GM12878 (cell line): Measurements from ENCODE around the gene SYNPR. TPM values are rescaled to one million over a fixed set of nuclear protein-coding genes. Genes with fewer than 3 reads are reported as not detected.

Experiments
- ATAC-seq: fragments of 200-7000 bp; cut with Tn5 transposase; 3 replicates; pipeline ENCODE4 v1.9.1; 2020; ENCODE audit warnings: mild to moderate bottlenecking, moderate library complexity
- BruUV-seq: library from RNA; stranded (reverse); fragments of 400-500 nt; replicated peaks from 2 replicates; lab custom pipeline; 2021; lab: Mats Ljungman, UMichigan
- CTCF ChIA-PET: fragments of 300-600 bp; sonication (Branson Sonifier 250); formaldehyde crosslinking; extraction: SDS; loops from one replicate; lab custom pipeline; 2021; ENCODE audit warnings: inconsistent platforms; lab: Yijun Ruan, JAX
- POLR2A ChIA-PET: fragments of 350-600 bp; formaldehyde crosslinking; extraction: SDS; loops from one replicate; lab custom pipeline; 2021; ENCODE audit warnings: inconsistent platforms; lab: Charles Lee
- RAD21 ChIA-PET: fragments of 300-600 bp; sonication (Branson Sonifier 250); formaldehyde crosslinking; loops from one replicate; lab custom pipeline; 2023; ENCODE audit warnings: antibody characterized with exemption; ENCODE audit not compliant: unreplicated experiment; lab: Charles Lee
- SMC1A ChIA-PET: fragments of 300-600 bp; sonication (Branson Sonifier 250); formaldehyde crosslinking; loops from one replicate; lab custom pipeline; 2023; ENCODE audit not compliant: unreplicated experiment, uncharacterized antibody; lab: Charles Lee
- DNase-seq: peaks from one replicate; pipeline ENCODE4 v3.0.0-alpha.2; 2011; ENCODE audit warnings: low read depth, low spot score
- FAIRE-seq: peaks from 3 replicates; lab custom pipeline; 2011; peaks lifted over from hg19 to GRCh38; lab: Jason Lieb, UNC
- H2AFZ ChIP-seq: 2 replicates; pipeline ENCODE4 v1.6.0; 2011; ENCODE audit warnings: low read depth, low read length, control low read depth; ENCODE audit not compliant: control insufficient read depth
- H3K27ac ChIP-seq: 2 replicates; pipeline ENCODE4 v1.5.1; 2011; ENCODE audit warnings: control low read depth; ENCODE audit not compliant: control insufficient read depth, insufficient read depth
- H3K27me3 ChIP-seq, 2 experiments: replicated peaks in 1 of 2; 2 replicates each; pipeline versions ENCODE4 v1.6.0 to v1.6.1; 2011; ENCODE audit warnings: low read length in 1 of 2; ENCODE audit not compliant: control insufficient read depth in 2 of 2, insufficient read depth in 2 of 2
- H3K36me3 ChIP-seq, 2 experiments: 2 replicates each; pipeline ENCODE4 v1.5.1; 2011; ENCODE audit warnings: low read length in 1 of 2; ENCODE audit not compliant: control insufficient read depth in 2 of 2, insufficient read depth in 2 of 2
- H3K4me1 ChIP-seq: 2 replicates; pipeline ENCODE4 v1.6.1; 2011; ENCODE audit warnings: mild to moderate bottlenecking, low read length, moderate library complexity, mixed read lengths; ENCODE audit not compliant: control insufficient read depth, insufficient read depth
- H3K4me2 ChIP-seq: 2 replicates; pipeline ENCODE4 v1.6.0; 2011; ENCODE audit warnings: control low read depth; ENCODE audit not compliant: control insufficient read depth, insufficient read depth
- H3K4me3 ChIP-seq: fragments of 200-600 bp; sonication (generic); 2 replicates; pipeline ENCODE4 v1.5.1; 2016
- H3K79me2 ChIP-seq: 2 replicates; pipeline ENCODE4 v1.6.0; 2011; ENCODE audit warnings: low read length; ENCODE audit not compliant: control insufficient read depth, insufficient read depth
- H3K9ac ChIP-seq: 2 replicates; pipeline ENCODE4 v1.8.0; 2011; ENCODE audit warnings: low read length, control low read depth, mixed read lengths; ENCODE audit not compliant: control insufficient read depth, insufficient read depth
- H3K9me3 ChIP-seq: replicated peaks from 3 replicates; pipeline ENCODE4 v1.5.1; 2011; ENCODE audit warnings: mild to moderate bottlenecking, low read length; ENCODE audit not compliant: control insufficient read depth, insufficient read depth
- H4K20me1 ChIP-seq: 2 replicates; pipeline ENCODE4 v1.6.0; 2011; ENCODE audit not compliant: control insufficient read depth, insufficient read depth
- BMI1 ChIP-seq: fragments of 450-650 bp; IDR thresholded peaks from 2 replicates; pipeline ENCODE4 v1.6.1; 2016; ENCODE audit warnings: mild to moderate bottlenecking, moderate library complexity, borderline replicate concordance
- ELK1 ChIP-seq: IDR thresholded peaks from 2 replicates; pipeline ENCODE4 v1.6.1; 2012; ENCODE audit warnings: low read depth, low read length, improper control_type of control experiment
- FOS ChIP-seq: IDR thresholded peaks from 3 replicates; pipeline ENCODE4 v1.6.1; 2011; ENCODE audit warnings: borderline replicate concordance; ENCODE audit not compliant: insufficient read length; ENCODE audit errors: extremely low read depth
- FOXM1 ChIP-seq: IDR thresholded peaks from 2 replicates; pipeline ENCODE4 v1.6.1; 2012; ENCODE audit warnings: low read depth, mild to moderate bottlenecking, inconsistent platforms, low read length, moderate library complexity
- IRF5 ChIP-seq: fragments of 450-650 bp; IDR thresholded peaks from 2 replicates; pipeline ENCODE4 v1.6.1; 2017; ENCODE audit warnings: borderline replicate concordance
- NFYA ChIP-seq: IDR thresholded peaks from 2 replicates; pipeline ENCODE4 v1.6.1; 2011; ENCODE audit warnings: low read depth, mild to moderate bottlenecking, low read length, improper control_type of control experiment, borderline replicate concordance
- NR2C2 ChIP-seq: IDR thresholded peaks from 2 replicates; pipeline ENCODE4 v1.6.1; 2011; ENCODE audit warnings: borderline replicate concordance, low read depth; ENCODE audit not compliant: control insufficient read depth, insufficient read length
- NRF1 ChIP-seq: conservative IDR thresholded peaks from 2 replicates; pipeline ENCODE4 v1.6.1; 2011; ENCODE audit warnings: mild to moderate bottlenecking, low read depth, low read length, improper control_type of control experiment
- REST ChIP-seq: IDR thresholded peaks from 2 replicates; pipeline ENCODE4 v1.6.1; 2012; ENCODE audit warnings: mild to moderate bottlenecking, low read depth, low read length
- TBL1XR1 ChIP-seq: IDR thresholded peaks from 2 replicates; pipeline ENCODE4 v1.6.1; 2012; ENCODE audit warnings: low read depth, low read length, improper control_type of control experiment
- ZNF384 ChIP-seq: IDR thresholded peaks from 2 replicates; pipeline ENCODE4 v1.6.1; 2012; ENCODE audit warnings: low read depth, mild to moderate bottlenecking, low read length, improper control_type of control experiment, borderline replicate concordance
- WGBS: methylation state at CpG from one replicate; pipeline ENCODE4 v1.1.6; 2016; ENCODE audit warnings: low lambda C conversion rate; ENCODE audit not compliant: insufficient replicate concordance, insufficient coverage; ENCODE audit errors: missing lambda C conversion rate; 5-methylcytosine and 5-hydroxymethylcytosine counted together
- in situ Hi-C: fragments of 300-500 bp; cut with MboI; formaldehyde crosslinking; loops from 9 replicates; pipeline ENCODE4 v1.14.3; 2018; ENCODE audit warnings: mixed read lengths
- intact Hi-C: fragments of 100-400 bp; cut with micrococcal nuclease; formaldehyde crosslinking; loops from one replicate; pipeline ENCODE4 v1.14.2; 2022; ENCODE audit not compliant: unreplicated experiment
- polyA plus RNA-seq, 11 experiments: library from polyadenylated mRNA; depleted of rRNA in 4 of 11; unstranded in 6 of 11; stranded (reverse) in 5 of 11; fragments of >200 nt; fragmentation: Nextera tagmentation in 4 of 11; fragmentation: Illumina TruSeq in 1 of 11; extraction: Ambion mirVana in 4 of 11; extraction: Trizol in 1 of 11; gene quantifications; 1 replicate in 1 of 11; 2 replicates in 10 of 11; pipeline versions ENCODE4 v1.2.1 to v1.2.3, GENCODE V29; 2011 to 2016; ENCODE audit warnings: inconsistent platforms in 2 of 11, missing spikeins in 2 of 11, low read depth in 1 of 11
- total RNA-seq, 4 experiments: library from RNA; depleted of rRNA in 3 of 4; stranded (reverse); fragments of >200 nt in 3 of 4; fragmentation: Illumina TruSeq in 1 of 4; extraction: Trizol in 1 of 4; gene quantifications; 2 replicates each; pipeline versions ENCODE4 v1.2.1 to v1.2.3, GENCODE V29; 2013 to 2021

SYNPR gene
- total and polyA plus RNA-seq, 10 of the 15 experiments (the other 5 are each of a cell fraction or from before 2014, with no cell fraction given), result not detected

- TF ChIP-seq IRF5 (no peak), FOS (no peak), REST (no peak), ZNF384 (no peak)
- TF ChIP-seq, all 136 proteins: peak for 0
Measured at GRCh38 chr3:63295806-63296205, 17.7 kb downstream of the SYNPR start (continued).

- SMC1A ChIA-PET, result no interaction called here
- Histone ChIP-seq H3K9ac (no peak overlapping the region), H3K27me3 (no peaks in the 10 kb centered on the region), H3K27ac (no peak overlapping the region), H2AFZ (no peak overlapping the region), H3K4me3 (no peak overlapping the region), H3K79me2 (no peaks in the 10 kb centered on the region), H4K20me1 (no peaks in the 10 kb centered on the region), H3K4me2 (no peak overlapping the region), H3K9me3 (no peaks in the 10 kb centered on the region; the same call in 2 of the 3 replicates), H3K4me1 (no peaks in the 10 kb centered on the region), H3K36me3 (no peaks in the 10 kb centered on the region)
- FAIRE-seq, result no peak
- in situ Hi-C loops (no loop called here), intact Hi-C loops (no loop called here)
- no peak for DNase-seq
- no TSS peak for BruUV-seq
- RAD21 ChIA-PET, result interaction anchor here (0.6 kb wide), 1 partner anchor 212 kb away, joined by 3 read pairs; no protein-coding TSS in a partner anchor
- CTCF ChIA-PET, result no interaction called here
- POLR2A ChIA-PET, result no interaction called here
- WGBS, result 30% methylated on average over 4 of the region's 4 CpGs
- ATAC-seq, result no peak
- TF ChIP-seq NRF1, result no peak
- TF ChIP-seq TBL1XR1, result no peak
- TF ChIP-seq ELK1, result no peak
- no peak for TF ChIP-seq NR2C2
- no peak for TF ChIP-seq BMI1
- TF ChIP-seq FOXM1, result no peak
- TF ChIP-seq NFYA, result no peak
Measured at GRCh38 chr3:63296249-63296648, 18.1 kb downstream of the SYNPR start.
